ENCODE data around the gene SERPINB13. TPM values are rescaled to one million over a fixed set of nuclear protein-coding genes. Genes with fewer than 3 reads are reported as not detected.
A peak's percentile ranks its signal among the peaks of the same experiment; 100 is the strongest.

Gene SERPINB13
- polyA plus RNA-seq (2013, experiment 1 of 2): not detected
- polyA plus RNA-seq (2013, experiment 2 of 2): not detected

- Histone ChIP-seq H2AK5ac (ENCODE audit: low read depth, low read length) (no peak within 1 kb of the TSS), H4K91ac (ENCODE audit: low read depth, low read length, poor library complexity) (no peak within 1 kb of the TSS), H2AFZ (ENCODE audit: low read length) (no peak within 1 kb of the TSS), H2BK120ac (ENCODE audit: low read depth, low read length) (no peak within 1 kb of the TSS), H3K4me3 (ENCODE audit: low read length in 2 of 2) (no peak within 1 kb of the TSS), H3K27ac (replicated peaks; ENCODE audit: low read length) (no peak within 1 kb of the TSS), H3K36me3 (replicated peaks in 1 of 2; ENCODE audit: control insufficient read depth in 2 of 2, insufficient read depth in 2 of 2, low read length in 2 of 2) (no peaks in the 10 kb centered on the region), H3K4me1 (ENCODE audit: control insufficient read depth in 2 of 2, insufficient read depth in 1 of 2, low read depth in 1 of 2, low read length in 2 of 2) (no peaks in the 10 kb centered on the region), H3K9me3 (replicated peaks in 1 of 2; ENCODE audit: control insufficient read depth in 2 of 2, insufficient read depth in 1 of 2, low read depth in 1 of 2, low read length in 2 of 2) (no peaks in the 10 kb centered on the region), H2BK12ac (ENCODE audit: low read length) (no peak within 1 kb of the TSS), H3K4me2 (ENCODE audit: insufficient read depth, low read length, poor library complexity, severe bottlenecking) (no peak within 1 kb of the TSS), H2BK5ac (ENCODE audit: low read length) (no peak within 1 kb of the TSS), H3K18ac (ENCODE audit: low read length) (no peak within 1 kb of the TSS), H4K8ac (ENCODE audit: low read depth, low read length) (no peak within 1 kb of the TSS), H3K14ac (ENCODE audit: low read length) (no peak within 1 kb of the TSS), H3K9ac (ENCODE audit: low read depth, low read length, poor library complexity) (no peak within 1 kb of the TSS), H2BK15ac (ENCODE audit: low read length) (no peak within 1 kb of the TSS), H3K79me1 (ENCODE audit: low read depth, low read length) (no peaks in the 10 kb centered on the region), H3K23ac (ENCODE audit: low read depth, low read length, poor library complexity) (no peak within 1 kb of the TSS), H3K27me3 (ENCODE audit: control insufficient read depth in 3 of 3, insufficient read depth in 3 of 3, low read depth in 1 of 3, low read length in 3 of 3) (peaks cover 0 to 6% (median 0%) of the 10 kb centered on the region in 3 experiments), H3K4ac (ENCODE audit: low read length) (no peak within 1 kb of the TSS)
- no CpG with 5 or more reads among the region's 4 CpGs for WGBS, 2 donors (ENCODE audit: extremely low coverage in 2 of 2, insufficient read length in 2 of 2, insufficient replicate concordance in 1 of 2)
- no peak for DNase-seq (ENCODE audit: low spot score)
Measured at GRCh38 chr18:63586966-63587365, at the start of gene SERPINB13. SERPINB13 (plus strand) TSS chr18:63587343; CDS start chr18:63588668, 1,325 bp downstream.

- Histone ChIP-seq H3K27me3 (ENCODE audit: control insufficient read depth in 3 of 3, insufficient read depth in 3 of 3, low read depth in 1 of 3, low read length in 3 of 3) (no peaks in the 10 kb centered on the region), H3K23ac (ENCODE audit: low read depth, low read length, poor library complexity) (no peak overlapping the region), H3K9me3 (replicated peaks in 1 of 2; ENCODE audit: control insufficient read depth in 2 of 2, insufficient read depth in 1 of 2, low read depth in 1 of 2, low read length in 2 of 2) (peaks cover 3 to 6% of the 10 kb centered on the region in 2 donors), H2BK120ac (ENCODE audit: low read depth, low read length) (no peak overlapping the region), H4K8ac (ENCODE audit: low read depth, low read length) (no peak overlapping the region), H2AK5ac (ENCODE audit: low read depth, low read length) (no peak overlapping the region), H3K4ac (ENCODE audit: low read length) (no peak overlapping the region), H3K79me1 (ENCODE audit: low read depth, low read length) (no peaks in the 10 kb centered on the region), H3K4me3 (ENCODE audit: low read length in 2 of 2) (no peak overlapping the region), H3K9ac (ENCODE audit: low read depth, low read length, poor library complexity) (no peak overlapping the region), H2BK15ac (ENCODE audit: low read length) (no peak overlapping the region), H3K14ac (ENCODE audit: low read length) (no peak overlapping the region), H4K91ac (ENCODE audit: low read depth, low read length, poor library complexity) (no peak overlapping the region), H3K36me3 (replicated peaks in 1 of 2; ENCODE audit: control insufficient read depth in 2 of 2, insufficient read depth in 2 of 2, low read length in 2 of 2) (no peaks in the 10 kb centered on the region), H2BK12ac (ENCODE audit: low read length) (no peak overlapping the region), H3K4me2 (ENCODE audit: insufficient read depth, low read length, poor library complexity, severe bottlenecking) (no peak overlapping the region), H2BK5ac (ENCODE audit: low read length) (no peak overlapping the region), H2AFZ (ENCODE audit: low read length) (peak overlapping the region; percentile 4), H3K4me1 (ENCODE audit: control insufficient read depth in 2 of 2, insufficient read depth in 1 of 2, low read depth in 1 of 2, low read length in 2 of 2) (peaks cover 4 to 20% of the 10 kb centered on the region in 2 donors), H3K18ac (ENCODE audit: low read length) (no peak overlapping the region), H3K27ac (replicated peaks; ENCODE audit: low read length) (peak overlapping the region; percentile 53)
- peak; percentile 30 for DNase-seq (ENCODE audit: low spot score)
- no CpG with 5 or more reads among the region's 3 CpGs for WGBS, 2 donors (ENCODE audit: extremely low coverage in 2 of 2, insufficient read length in 2 of 2, insufficient replicate concordance in 1 of 2)
Measured at GRCh38 chr18:63539904-63540510, 47.1 kb upstream of the SERPINB13 start.

- H3K79me1 ChIP-seq (ENCODE audit: low read depth, low read length): no peaks in the 10 kb centered on the region
- H3K4ac ChIP-seq (ENCODE audit: low read length): no peak within 1 kb of the TSS
- H2BK12ac ChIP-seq (ENCODE audit: low read length): no peak within 1 kb of the TSS
- H3K27me3 ChIP-seq (ENCODE audit: control insufficient read depth in 3 of 3, insufficient read depth in 3 of 3, low read depth in 1 of 3, low read length in 3 of 3): no peaks in the 10 kb centered on the region
- peaks cover 2 to 6% of the 10 kb centered on the region in 2 donors for H3K9me3 ChIP-seq (replicated peaks in 1 of 2; ENCODE audit: control insufficient read depth in 2 of 2, insufficient read depth in 1 of 2, low read depth in 1 of 2, low read length in 2 of 2)
- no peak within 1 kb of the TSS for H4K91ac ChIP-seq (ENCODE audit: low read depth, low read length, poor library complexity)
- H2AFZ ChIP-seq (ENCODE audit: low read length): peak within 1 kb of the TSS; percentile 50
- H3K18ac ChIP-seq (ENCODE audit: low read length): no peak within 1 kb of the TSS
- H3K14ac ChIP-seq (ENCODE audit: low read length): no peak within 1 kb of the TSS
- no peaks in the 10 kb centered on the region for H3K36me3 ChIP-seq (replicated peaks in 1 of 2; ENCODE audit: control insufficient read depth in 2 of 2, insufficient read depth in 2 of 2, low read length in 2 of 2)
- no peak within 1 kb of the TSS for H4K8ac ChIP-seq (ENCODE audit: low read depth, low read length)
- no peak within 1 kb of the TSS for H3K23ac ChIP-seq (ENCODE audit: low read depth, low read length, poor library complexity)
- DNase-seq (ENCODE audit: low spot score): no peak
- no peak within 1 kb of the TSS for H3K4me3 ChIP-seq (ENCODE audit: low read length in 2 of 2)
- WGBS, 2 donors (ENCODE audit: extremely low coverage in 2 of 2, insufficient read length in 2 of 2, insufficient replicate concordance in 1 of 2): no CpG with 5 or more reads among the region's 1 CpG
- H3K9ac ChIP-seq (ENCODE audit: low read depth, low read length, poor library complexity): no peak within 1 kb of the TSS
- no peak within 1 kb of the TSS for H2BK5ac ChIP-seq (ENCODE audit: low read length)
- no peak within 1 kb of the TSS for H2BK120ac ChIP-seq (ENCODE audit: low read depth, low read length)
- no peak within 1 kb of the TSS for H3K27ac ChIP-seq (replicated peaks; ENCODE audit: low read length)
- no peak within 1 kb of the TSS for H2AK5ac ChIP-seq (ENCODE audit: low read depth, low read length)
- no peak within 1 kb of the TSS for H3K4me2 ChIP-seq (ENCODE audit: insufficient read depth, low read length, poor library complexity, severe bottlenecking)
- no peak within 1 kb of the TSS for H2BK15ac ChIP-seq (ENCODE audit: low read length)
- H3K4me1 ChIP-seq (ENCODE audit: control insufficient read depth in 2 of 2, insufficient read depth in 1 of 2, low read depth in 1 of 2, low read length in 2 of 2): peaks cover 4 to 22% of the 10 kb centered on the region in 2 donors
Measured at GRCh38 chr18:63542069-63542468, 45.1 kb upstream of the SERPINB13 start, which contains the start of gene SERPINB12. SERPINB12 (plus strand) TSS chr18:63542369; CDS start chr18:63556160, 13,791 bp downstream.

- H3K9ac ChIP-seq (ENCODE audit: low read depth, low read length, poor library complexity): no peak overlapping the region
- no peak overlapping the region for H3K27ac ChIP-seq (replicated peaks; ENCODE audit: low read length)
- no peak overlapping the region for H3K23ac ChIP-seq (ENCODE audit: low read depth, low read length, poor library complexity)
- no CpG with 5 or more reads among the region's 2 CpGs for WGBS, 2 donors (ENCODE audit: extremely low coverage in 2 of 2, insufficient read length in 2 of 2, insufficient replicate concordance in 1 of 2)
- no peak overlapping the region for H3K4me2 ChIP-seq (ENCODE audit: insufficient read depth, low read length, poor library complexity, severe bottlenecking)
- H2BK120ac ChIP-seq (ENCODE audit: low read depth, low read length): no peak overlapping the region
- H2AK5ac ChIP-seq (ENCODE audit: low read depth, low read length): no peak overlapping the region
- H3K14ac ChIP-seq (ENCODE audit: low read length): no peak overlapping the region
- H3K4ac ChIP-seq (ENCODE audit: low read length): no peak overlapping the region
- no peak overlapping the region for H3K18ac ChIP-seq (ENCODE audit: low read length)
- no peaks in the 10 kb centered on the region for H3K27me3 ChIP-seq (ENCODE audit: control insufficient read depth in 3 of 3, insufficient read depth in 3 of 3, low read depth in 1 of 3, low read length in 3 of 3)
- H2AFZ ChIP-seq (ENCODE audit: low read length): peak overlapping the region; percentile 36
- H2BK12ac ChIP-seq (ENCODE audit: low read length): no peak overlapping the region
- H3K4me1 ChIP-seq (ENCODE audit: control insufficient read depth in 2 of 2, insufficient read depth in 1 of 2, low read depth in 1 of 2, low read length in 2 of 2): peaks cover 4 to 20% of the 10 kb centered on the region in 2 donors
- H3K4me3 ChIP-seq (ENCODE audit: low read length in 2 of 2): no peak overlapping the region
- H2BK5ac ChIP-seq (ENCODE audit: low read length): no peak overlapping the region
- DNase-seq (ENCODE audit: low spot score): no peak
- H3K9me3 ChIP-seq (replicated peaks in 1 of 2; ENCODE audit: control insufficient read depth in 2 of 2, insufficient read depth in 1 of 2, low read depth in 1 of 2, low read length in 2 of 2): no peaks in the 10 kb centered on the region
- H3K36me3 ChIP-seq (replicated peaks in 1 of 2; ENCODE audit: control insufficient read depth in 2 of 2, insufficient read depth in 2 of 2, low read length in 2 of 2): no peaks in the 10 kb centered on the region
- no peak overlapping the region for H4K91ac ChIP-seq (ENCODE audit: low read depth, low read length, poor library complexity)
- H4K8ac ChIP-seq (ENCODE audit: low read depth, low read length): no peak overlapping the region
- H2BK15ac ChIP-seq (ENCODE audit: low read length): no peak overlapping the region
- no peaks in the 10 kb centered on the region for H3K79me1 ChIP-seq (ENCODE audit: low read depth, low read length)
Measured at GRCh38 chr18:63544017-63544416, 43.1 kb upstream of the SERPINB13 start.

Measured in neuronal stem cell (in vitro differentiated cells).